C4-2B (cell line): ENCODE measurements around the gene CUL7.

Experiments used
- ZFX ChIP-seq: fragments of 450-650 bp; IDR thresholded peaks from 2 replicates; pipeline ENCODE4 v1.6.1; 2017
- TF ChIP-seq, protein P1 (sequence below): fragments of 450-650 bp; conservative IDR thresholded peaks from 2 replicates; pipeline ENCODE4 v1.5.1; 2017; ENCODE audit warnings: mild to moderate bottlenecking

DNA sequence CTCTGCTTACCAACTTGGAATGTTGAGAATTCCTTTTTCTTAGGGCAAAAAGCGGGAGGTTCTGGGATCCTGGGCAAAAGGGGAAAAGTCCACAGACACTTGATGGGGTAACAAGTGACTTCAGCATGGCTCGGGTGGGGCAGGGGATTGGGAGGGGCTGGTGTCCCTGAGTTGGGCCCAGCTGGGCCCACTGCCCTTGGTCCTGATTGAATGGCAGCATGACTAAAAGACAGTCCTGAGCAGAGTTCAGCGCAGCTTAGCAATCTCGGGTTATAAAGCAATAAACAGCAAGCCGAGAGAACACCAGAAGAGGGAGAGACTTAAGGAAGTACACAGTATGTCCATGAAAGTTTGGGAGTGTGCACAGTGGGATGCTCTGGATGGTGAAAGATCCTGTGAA, 63.7 kb downstream of the CUL7 start:
- TF ChIP-seq, protein P1, sequence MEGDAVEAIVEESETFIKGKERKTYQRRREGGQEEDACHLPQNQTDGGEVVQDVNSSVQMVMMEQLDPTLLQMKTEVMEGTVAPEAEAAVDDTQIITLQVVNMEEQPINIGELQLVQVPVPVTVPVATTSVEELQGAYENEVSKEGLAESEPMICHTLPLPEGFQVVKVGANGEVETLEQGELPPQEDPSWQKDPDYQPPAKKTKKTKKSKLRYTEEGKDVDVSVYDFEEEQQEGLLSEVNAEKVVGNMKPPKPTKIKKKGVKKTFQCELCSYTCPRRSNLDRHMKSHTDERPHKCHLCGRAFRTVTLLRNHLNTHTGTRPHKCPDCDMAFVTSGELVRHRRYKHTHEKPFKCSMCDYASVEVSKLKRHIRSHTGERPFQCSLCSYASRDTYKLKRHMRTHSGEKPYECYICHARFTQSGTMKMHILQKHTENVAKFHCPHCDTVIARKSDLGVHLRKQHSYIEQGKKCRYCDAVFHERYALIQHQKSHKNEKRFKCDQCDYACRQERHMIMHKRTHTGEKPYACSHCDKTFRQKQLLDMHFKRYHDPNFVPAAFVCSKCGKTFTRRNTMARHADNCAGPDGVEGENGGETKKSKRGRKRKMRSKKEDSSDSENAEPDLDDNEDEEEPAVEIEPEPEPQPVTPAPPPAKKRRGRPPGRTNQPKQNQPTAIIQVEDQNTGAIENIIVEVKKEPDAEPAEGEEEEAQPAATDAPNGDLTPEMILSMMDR, result no peak
- TF ChIP-seq ZFX, result no peak
